Caco-2 (cell line): ENCODE measurements around the gene ACSS2. TPM values are rescaled to one million over a fixed set of nuclear protein-coding genes. Genes with fewer than 3 reads are reported as not detected.
A peak's percentile ranks its signal among the peaks of the same experiment; 100 is the strongest.

ENCODE experiments used
- BruUV-seq: library from RNA; stranded (reverse); fragments of 400-500 nt; replicated peaks from 2 replicates; lab custom pipeline; 2021; lab: Mats Ljungman, UMichigan
- CTCF ChIA-PET: fragments of 300-600 bp; sonication (Branson Sonifier 250); formaldehyde crosslinking; loops from one replicate; lab custom pipeline; 2022; ENCODE audit warnings: antibody characterized with exemption; lab: Charles Lee
- POLR2A ChIA-PET: fragments of 300-600 bp; sonication (Branson Sonifier 250); formaldehyde crosslinking; loops from one replicate; lab custom pipeline; 2022; ENCODE audit warnings: antibody characterized with exemption; lab: Charles Lee
- DNase-seq, 2 experiments: peaks; one replicate each; pipeline versions ENCODE4 v3.0.0 to v3.0.0-alpha.2; 2020 to 2022
- H3K27me3 ChIP-seq: replicated peaks from 2 replicates; pipeline ENCODE4 v1.6.0; 2011; ENCODE audit warnings: low read length; ENCODE audit not compliant: control insufficient read depth, insufficient read depth
- H3K36me3 ChIP-seq: 2 replicates; pipeline ENCODE4 v1.5.1; 2011; ENCODE audit warnings: low read length; ENCODE audit not compliant: control insufficient read depth, insufficient read depth
- H3K4me1 ChIP-seq: fragments of 250-450 bp; sonication (Bioruptor Pico); 2 replicates; pipeline ENCODE4 v1.5.1; 2020; ENCODE audit warnings: mild to moderate bottlenecking
- H3K4me3 ChIP-seq: 2 replicates; pipeline ENCODE4 v1.5.1; 2011; ENCODE audit warnings: low read depth, mild to moderate bottlenecking, control low read depth, low read length
- H3K9me3 ChIP-seq: fragments of 250-450 bp; sonication (Bioruptor Pico); 2 replicates; pipeline ENCODE4 v1.5.1; 2020; ENCODE audit warnings: mild to moderate bottlenecking, moderate library complexity
- H3K27ac Mint-ChIP-seq: one replicate; pipeline ENCODE4 v1.8.0; 2022; ENCODE audit warnings: mixed read lengths; ENCODE audit not compliant: unreplicated experiment
- H3K27me3 Mint-ChIP-seq: one replicate; pipeline ENCODE4 v1.8.0; 2022; ENCODE audit warnings: mixed read lengths; ENCODE audit not compliant: insufficient read depth, unreplicated experiment
- H3K36me3 Mint-ChIP-seq: one replicate; pipeline ENCODE4 v1.8.0; 2022; ENCODE audit warnings: mild to moderate bottlenecking, mixed read lengths; ENCODE audit not compliant: insufficient read depth, unreplicated experiment
- H3K4me1 Mint-ChIP-seq: one replicate; pipeline ENCODE4 v1.8.0; 2022; ENCODE audit warnings: low read depth, mixed read lengths; ENCODE audit not compliant: unreplicated experiment
- H3K4me3 Mint-ChIP-seq: one replicate; pipeline ENCODE4 v1.8.0; 2022; ENCODE audit warnings: mild to moderate bottlenecking, moderate library complexity, mixed read lengths; ENCODE audit not compliant: unreplicated experiment
- H3K9me3 Mint-ChIP-seq: one replicate; pipeline ENCODE4 v1.8.0; 2022; ENCODE audit warnings: mixed read lengths; ENCODE audit not compliant: unreplicated experiment
- intact Hi-C: fragments of 100-400 bp; cut with micrococcal nuclease; formaldehyde crosslinking; loops from one replicate; pipeline ENCODE4 v1.10.0; 2022; ENCODE audit not compliant: unreplicated experiment
- total RNA-seq: library from RNA; stranded (reverse); gene quantifications from 2 replicates; pipeline ENCODE4 v1.2.3, GENCODE V29; 2022
- TF ChIP-seq, protein P1 (sequence below), 2 experiments: fragments of 200-600 bp in 1 of 2; IDR thresholded peaks; 1 replicate in 1 of 2; 2 replicates in 1 of 2; pipeline versions ENCODE4 v1.5.1 to v1.8.0; 2011 to 2022; ENCODE audit warnings: antibody characterized with exemption in 1 of 2, control low read depth in 1 of 2, inconsistent platforms in 1 of 2, low read depth in 1 of 2, low read length in 1 of 2, mild to moderate bottlenecking in 1 of 2, moderate library complexity in 1 of 2; ENCODE audit not compliant: insufficient read depth in 1 of 2, severe bottlenecking in 1 of 2, unreplicated experiment in 1 of 2

Gene ACSS2
- total RNA-seq, 1 experiment from 2014 or later, result 76.0 TPM

DNA sequence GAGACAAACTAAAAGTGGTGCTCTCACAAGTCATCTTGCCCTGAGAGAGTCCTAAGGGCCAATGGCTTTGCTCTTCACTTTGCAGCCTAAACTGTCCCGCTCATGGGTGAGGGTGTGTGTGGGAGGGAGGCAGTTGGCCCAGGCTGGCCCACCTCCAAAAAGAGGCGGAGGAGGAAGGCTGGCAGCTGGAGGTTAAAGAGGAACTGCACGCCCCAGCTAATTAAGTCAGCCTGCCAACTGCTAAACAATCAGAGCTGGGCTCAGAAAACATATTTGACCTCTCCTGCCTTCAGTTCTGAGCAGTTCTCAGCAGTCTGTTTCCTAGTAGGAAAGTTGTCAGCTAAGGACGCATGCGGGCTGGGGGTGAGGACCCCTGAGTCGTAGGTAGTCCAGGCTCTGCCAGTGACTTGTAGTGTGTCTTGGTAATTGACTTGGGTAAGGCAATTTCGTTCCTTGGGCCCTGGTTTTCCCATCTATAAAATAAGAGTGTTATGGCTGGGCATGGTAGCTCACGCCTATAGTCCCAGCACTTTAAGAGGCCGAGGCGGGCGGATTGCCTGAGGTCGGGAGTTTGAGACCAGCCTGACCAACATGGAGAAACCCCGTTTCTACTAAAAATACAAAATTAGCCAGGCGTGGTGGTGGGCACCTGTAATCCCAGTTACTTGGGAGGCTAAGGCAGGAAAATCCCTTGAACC lies 62.2 kb downstream of the ACSS2 start:
- Mint-ChIP-seq H3K27ac (no peak overlapping the region), H3K27me3 (no peaks in the 10 kb centered on the region), H3K9me3 (no peaks in the 10 kb centered on the region), H3K4me1 (no peaks in the 10 kb centered on the region), H3K4me3 (no peak overlapping the region), H3K36me3 (peaks cover 65% of the 10 kb centered on the region)
- ChIA-PET POLR2A (no interaction called here), CTCF (interaction anchor here (0.6 to 1.4 kb wide), 2 partner anchors 17 to 38 kb away, joined by 3 read pairs; partner anchors contain the start of genes GSS and MYH7B)
- no peak overlapping the region for H3K4me3 ChIP-seq
- peak in 1 of 2 experiments; percentile 23 for DNase-seq
- H3K27me3 ChIP-seq, result no peaks in the 10 kb centered on the region
- no peaks in the 10 kb centered on the region for H3K9me3 ChIP-seq
- no TSS peak for BruUV-seq
- H3K4me1 ChIP-seq, result no peaks in the 10 kb centered on the region
- intact Hi-C loops, result no loop called here
- H3K36me3 ChIP-seq, result peaks cover 12% of the 10 kb centered on the region
- TF ChIP-seq, protein P1, sequence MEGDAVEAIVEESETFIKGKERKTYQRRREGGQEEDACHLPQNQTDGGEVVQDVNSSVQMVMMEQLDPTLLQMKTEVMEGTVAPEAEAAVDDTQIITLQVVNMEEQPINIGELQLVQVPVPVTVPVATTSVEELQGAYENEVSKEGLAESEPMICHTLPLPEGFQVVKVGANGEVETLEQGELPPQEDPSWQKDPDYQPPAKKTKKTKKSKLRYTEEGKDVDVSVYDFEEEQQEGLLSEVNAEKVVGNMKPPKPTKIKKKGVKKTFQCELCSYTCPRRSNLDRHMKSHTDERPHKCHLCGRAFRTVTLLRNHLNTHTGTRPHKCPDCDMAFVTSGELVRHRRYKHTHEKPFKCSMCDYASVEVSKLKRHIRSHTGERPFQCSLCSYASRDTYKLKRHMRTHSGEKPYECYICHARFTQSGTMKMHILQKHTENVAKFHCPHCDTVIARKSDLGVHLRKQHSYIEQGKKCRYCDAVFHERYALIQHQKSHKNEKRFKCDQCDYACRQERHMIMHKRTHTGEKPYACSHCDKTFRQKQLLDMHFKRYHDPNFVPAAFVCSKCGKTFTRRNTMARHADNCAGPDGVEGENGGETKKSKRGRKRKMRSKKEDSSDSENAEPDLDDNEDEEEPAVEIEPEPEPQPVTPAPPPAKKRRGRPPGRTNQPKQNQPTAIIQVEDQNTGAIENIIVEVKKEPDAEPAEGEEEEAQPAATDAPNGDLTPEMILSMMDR (IDR thresholded peaks at IDR 0.05; ENCODE audit: insufficient read depth in 1 of 2, low read depth in 1 of 2, low read length in 1 of 2, severe bottlenecking in 1 of 2, unreplicated experiment in 1 of 2), result no peak

DNA sequence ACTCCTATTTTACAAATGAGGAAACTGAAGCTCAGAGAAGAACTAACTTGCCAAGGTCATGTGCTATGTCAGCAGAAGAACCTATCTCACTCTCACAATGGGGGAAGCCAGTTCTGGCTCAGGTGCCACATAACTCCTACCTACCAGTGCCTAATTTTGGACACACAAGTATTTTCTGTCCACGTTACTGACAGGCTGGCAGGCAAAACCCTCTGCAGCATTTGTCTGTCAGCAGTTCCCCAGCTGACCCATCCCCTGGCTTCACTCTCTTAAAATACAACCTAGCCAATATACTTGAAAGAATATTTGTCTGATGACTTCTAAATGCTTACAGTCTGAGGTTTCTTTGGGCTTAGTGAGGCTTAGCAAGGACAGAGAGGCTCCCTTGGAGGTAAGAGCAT lies 63.7 kb downstream of the ACSS2 start:
- Mint-ChIP-seq H3K4me1 (no peaks in the 10 kb centered on the region), H3K36me3 (peaks cover 60% of the 10 kb centered on the region), H3K27me3 (no peaks in the 10 kb centered on the region), H3K4me3 (no peak overlapping the region), H3K27ac (no peak overlapping the region), H3K9me3 (no peaks in the 10 kb centered on the region)
- Histone ChIP-seq H3K4me3 (no peak overlapping the region), H3K27me3 (no peaks in the 10 kb centered on the region), H3K9me3 (no peaks in the 10 kb centered on the region), H3K36me3 (peaks cover 14% of the 10 kb centered on the region), H3K4me1 (no peaks in the 10 kb centered on the region)
- CTCF ChIA-PET, result interaction anchor here (0.6 to 1.4 kb wide), 2 partner anchors 15 to 676 kb away, joined by 3 to 4 read pairs; partner anchors contain the start of genes GSS, MYH7B and SPAG4
- POLR2A ChIA-PET, result no interaction called here
- BruUV-seq, result no TSS peak
- intact Hi-C loops, result no loop called here
- peak in 1 of 2 experiments; percentile 21 for DNase-seq
- TF ChIP-seq, protein P1 (IDR thresholded peaks at IDR 0.05; ENCODE audit: insufficient read depth in 1 of 2, low read depth in 1 of 2, low read length in 1 of 2, severe bottlenecking in 1 of 2, unreplicated experiment in 1 of 2), result no peak

DNA sequence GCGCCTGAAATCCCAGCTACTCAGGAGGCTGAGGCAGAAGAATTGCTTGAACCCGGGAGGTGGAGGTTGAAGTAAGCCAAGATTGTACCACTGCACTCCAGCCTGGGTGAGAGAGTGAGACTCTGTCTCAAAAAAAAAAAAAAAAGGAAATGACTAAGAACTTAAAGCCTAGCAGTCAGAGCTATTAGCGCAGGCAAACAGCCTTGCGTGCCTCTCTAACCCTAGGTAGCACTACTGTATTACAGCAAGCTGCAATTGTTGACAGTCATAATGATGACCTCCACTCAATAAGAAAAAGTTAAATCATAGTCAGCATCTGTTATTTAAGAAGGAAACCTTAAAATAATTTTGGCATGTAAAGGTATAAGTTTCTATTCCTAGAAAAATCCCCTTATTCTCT lies 64.8 kb downstream of the ACSS2 start:
- Histone ChIP-seq H3K27me3 (no peaks in the 10 kb centered on the region), H3K4me3 (no peak overlapping the region), H3K4me1 (no peaks in the 10 kb centered on the region), H3K36me3 (peaks cover 17% of the 10 kb centered on the region), H3K9me3 (no peaks in the 10 kb centered on the region)
- Mint-ChIP-seq H3K27me3 (no peaks in the 10 kb centered on the region), H3K4me1 (no peaks in the 10 kb centered on the region), H3K9me3 (no peaks in the 10 kb centered on the region), H3K36me3 (peaks cover 62% of the 10 kb centered on the region), H3K4me3 (no peak overlapping the region), H3K27ac (no peak overlapping the region)
- no TSS peak for BruUV-seq
- TF ChIP-seq, protein P1 (IDR thresholded peaks at IDR 0.05; ENCODE audit: insufficient read depth in 1 of 2, low read depth in 1 of 2, low read length in 1 of 2, severe bottlenecking in 1 of 2, unreplicated experiment in 1 of 2), result no peak
- intact Hi-C loops, result no loop called here
- CTCF ChIA-PET, result interaction anchor here (0.6 to 1.2 kb wide), 3 partner anchors 15 to 205 kb away, joined by 3 read pairs; partner anchors contain the start of gene MYH7B
- POLR2A ChIA-PET, result no interaction called here
- no peak for DNase-seq
